ENCODE measurements around the gene PEX1. TPM values are rescaled to one million over a fixed set of nuclear protein-coding genes. Genes with fewer than 3 reads are reported as not detected.

The PEX1 gene
- total and polyA plus RNA-seq, 2 of the 4 experiments (the other 2 are of a cell fraction) = 8.1 to 12.7 TPM

- no peak overlapping the region for H3K18ac ChIP-seq (ENCODE audit: low read depth, low read length)
- 0% methylated on average over 11 of the region's 31 CpGs; no CpG with 5 or more reads in 1 of the 2 experiments for WGBS, 2 experiments (ENCODE audit: extremely low coverage in 2 of 2, insufficient read length in 1 of 2)
- intact Hi-C loops (cut with micrococcal nuclease) (loop anchor here (1.0 to 5.0 kb wide), 4 partner anchors 60 to 530 kb away; no protein-coding TSS in a partner anchor), dilution Hi-C loops (cut with HindIII; ENCODE audit: low sequenced_read_pairs, unreplicated experiment) (no loop called here), in situ Hi-C loops (cut with MboI; ENCODE audit: low sequenced_read_pairs) (no loop called here)
- no peak overlapping the region for H3K56ac ChIP-seq (ENCODE audit: extremely low read depth, insufficient read depth, low read length)
- no peaks in the 10 kb centered on the region for H4K20me1 ChIP-seq (ENCODE audit: insufficient read depth, low read length)
- H3K9me3 ChIP-seq (ENCODE audit: control insufficient read depth, insufficient read depth, low read length) = no peaks in the 10 kb centered on the region
- H4K5ac ChIP-seq (ENCODE audit: low read depth, low read length) = no peak overlapping the region; the same call in 1 of the 2 replicates
- H3K4me1 ChIP-seq (ENCODE audit: control insufficient read depth, insufficient read depth, low read length) = peaks cover 2% of the 10 kb centered on the region; the same call in 1 of the 2 replicates
- BruUV-seq (replicated peaks) = no TSS peak
- no peak overlapping the region for H4K91ac ChIP-seq (ENCODE audit: insufficient read depth, low read depth, low read length)
- H3K4ac ChIP-seq (ENCODE audit: low read depth, low read length) = no peak overlapping the region
- peak overlapping the region; percentile 56 for H3K27ac ChIP-seq (ENCODE audit: insufficient read depth, low read length)
- peak overlapping the region; percentile 10 for H3K23ac ChIP-seq (ENCODE audit: low read depth, low read length)
- peaks cover 26 to 49% of the 10 kb centered on the region in 2 experiments for H3K79me1 ChIP-seq (ENCODE audit: low read depth in 1 of 2, low read length in 2 of 2)
- H3K36me3 ChIP-seq (ENCODE audit: control insufficient read depth, insufficient read depth, low read length) = 0 out of 2 replicates have a peak, but pooled peaks cover 2% of the 10 kb centered on the region
- H3K9ac ChIP-seq (ENCODE audit: low read depth, low read length) = peak overlapping the region; percentile 44
- 0 out of 2 replicates have a peak overlapping the region, but pooled peaks have one; percentile 15 for H3K14ac ChIP-seq (replicated peaks; ENCODE audit: low read depth, low read length)
- H3K4me2 ChIP-seq (ENCODE audit: low read depth, low read length) = peak overlapping the region; percentile 97
- ChIA-PET POLR2A (ENCODE audit: unreplicated experiment) (interaction anchor here (1.0 kb wide), 1 partner anchor 309 kb away, joined by 14 read pairs; the partner anchor contains the start of gene CDK6), CTCF (interaction anchor here (1.2 to 1.3 kb wide), 2 partner anchors 9 to 231 kb away, joined by 6 read pairs; no protein-coding TSS in a partner anchor)
- ATAC-seq (ENCODE audit: low read depth) (peak; percentile 45), DNase-seq (peak; percentile 55)
- peak overlapping the region; percentile 93 for H3K4me3 ChIP-seq (ENCODE audit: insufficient read depth, low read depth, low read length)
- H2BK5ac ChIP-seq (ENCODE audit: low read depth, low read length, poor library complexity, severe bottlenecking) = peak overlapping the region; percentile 41
- TF ChIP-seq, protein P1, sequence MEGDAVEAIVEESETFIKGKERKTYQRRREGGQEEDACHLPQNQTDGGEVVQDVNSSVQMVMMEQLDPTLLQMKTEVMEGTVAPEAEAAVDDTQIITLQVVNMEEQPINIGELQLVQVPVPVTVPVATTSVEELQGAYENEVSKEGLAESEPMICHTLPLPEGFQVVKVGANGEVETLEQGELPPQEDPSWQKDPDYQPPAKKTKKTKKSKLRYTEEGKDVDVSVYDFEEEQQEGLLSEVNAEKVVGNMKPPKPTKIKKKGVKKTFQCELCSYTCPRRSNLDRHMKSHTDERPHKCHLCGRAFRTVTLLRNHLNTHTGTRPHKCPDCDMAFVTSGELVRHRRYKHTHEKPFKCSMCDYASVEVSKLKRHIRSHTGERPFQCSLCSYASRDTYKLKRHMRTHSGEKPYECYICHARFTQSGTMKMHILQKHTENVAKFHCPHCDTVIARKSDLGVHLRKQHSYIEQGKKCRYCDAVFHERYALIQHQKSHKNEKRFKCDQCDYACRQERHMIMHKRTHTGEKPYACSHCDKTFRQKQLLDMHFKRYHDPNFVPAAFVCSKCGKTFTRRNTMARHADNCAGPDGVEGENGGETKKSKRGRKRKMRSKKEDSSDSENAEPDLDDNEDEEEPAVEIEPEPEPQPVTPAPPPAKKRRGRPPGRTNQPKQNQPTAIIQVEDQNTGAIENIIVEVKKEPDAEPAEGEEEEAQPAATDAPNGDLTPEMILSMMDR (conservative IDR thresholded peaks at IDR 0.05; ENCODE audit: low read depth, low read length) = 0 out of 2 replicates have a peak, but pooled peaks have one; percentile 5
- TF ChIP-seq NFE2L2 (IDR thresholded peaks at IDR 0.05; ENCODE audit: low read depth, low read length) (no peak), BHLHE40 (IDR thresholded peaks at IDR 0.05; ENCODE audit: low read depth, low read length) (no peak), MAFK (IDR thresholded peaks at IDR 0.05; ENCODE audit: low read depth, low read length) (no peak), POLR2A (IDR thresholded peaks at IDR 0.05; ENCODE audit: low read depth, low read length) (peak; percentile 25; the same call in 1 of the 2 replicates), ELK1 (IDR thresholded peaks at IDR 0.05; ENCODE audit: borderline replicate concordance, low read depth, low read length) (no peak), USF2 (IDR thresholded peaks at IDR 0.05; ENCODE audit: low read depth, low read length) (no peak), SMC3 (IDR thresholded peaks at IDR 0.05; ENCODE audit: low read depth, low read length) (no peak)
- no peaks in the 10 kb centered on the region for H3K27me3 ChIP-seq (ENCODE audit: control insufficient read depth, insufficient read depth, low read length)
- peak overlapping the region; percentile 83 for H2AK9ac ChIP-seq (replicated peaks; ENCODE audit: low read depth, low read length, poor library complexity)
- H2BK120ac ChIP-seq (ENCODE audit: low read depth, low read length) = no peak overlapping the region
- no peak overlapping the region; the same call in 1 of the 2 replicates for H2BK20ac ChIP-seq (ENCODE audit: low read depth, low read length)
- H4K8ac ChIP-seq (ENCODE audit: low read depth in 2 of 2, low read length in 2 of 2) = peak overlapping the region in 1 of 2 experiments; percentile 62; a peak in 2 of 4 replicates
- H2BK15ac ChIP-seq (ENCODE audit: low read depth, low read length) = 0 out of 3 replicates have a peak overlapping the region, but pooled peaks have one; percentile 6
- H3K9me1 ChIP-seq (ENCODE audit: insufficient read depth, low read length) = no peaks in the 10 kb centered on the region; the same call in 1 of the 2 replicates
- peak overlapping the region; percentile 97 for H2AFZ ChIP-seq (replicated peaks; ENCODE audit: low read length, poor library complexity)
- no peak overlapping the region for H2AK5ac ChIP-seq (ENCODE audit: low read depth, low read length)
These were observed 776 bp downstream of the PEX1 start for GRCh38 chr7:92527300-92528187.

Data from IMR-90 (cell line).